Measurements from ENCODE around the gene CDCA5.
A peak's percentile ranks its signal among the peaks of the same experiment; 100 is the strongest.

Gene CDCA5

DNA sequence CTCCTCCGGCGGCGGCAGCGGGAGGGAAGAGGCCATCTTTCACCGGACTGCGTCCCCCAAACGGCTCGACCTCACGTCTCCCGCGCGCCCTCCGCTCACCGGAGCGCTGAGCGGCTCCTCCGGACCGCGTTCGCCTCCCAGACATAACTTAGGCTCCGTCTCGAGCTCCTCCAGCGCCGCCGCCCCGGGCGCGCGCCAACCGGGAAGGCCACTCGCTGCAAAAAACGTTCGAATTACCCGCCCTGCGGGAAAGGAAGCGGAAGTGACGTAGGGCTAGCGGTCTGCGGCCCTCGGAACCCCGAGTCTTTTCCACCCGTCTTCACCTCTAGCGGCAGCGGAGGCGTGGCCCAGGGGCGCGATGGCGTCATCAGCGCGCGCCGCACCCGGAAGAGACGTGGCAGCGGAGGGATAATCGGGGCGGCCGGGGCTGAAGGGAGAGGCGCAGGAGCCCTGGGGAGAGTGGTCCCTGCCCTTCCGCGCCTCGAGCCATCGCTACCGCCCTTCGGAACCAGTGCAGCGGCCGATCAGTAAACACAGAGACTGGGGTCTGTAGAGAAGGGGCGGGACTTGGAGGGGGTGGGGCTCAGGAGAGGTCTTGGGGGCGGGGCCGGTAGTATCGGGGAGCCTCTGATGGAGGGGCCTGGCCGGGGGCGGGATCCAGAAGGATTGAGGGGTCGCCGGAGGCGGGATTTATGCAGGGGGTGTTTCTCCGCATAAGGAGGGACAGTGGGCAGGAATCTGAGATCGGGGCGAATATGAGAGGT is at the start of gene CDCA5, which contains the start of gene ZFPL1:
Gene CDCA5, minus strand, starts transcription at position 207 of the 764 bp plus-strand sequence. Its CDS starts 62 bp downstream, at position 145.
Gene ZFPL1, plus strand, starts transcription at position 389 of the 764 bp plus-strand sequence. CDS start 477 bp downstream, outside the sequence.
- DNase-seq (ENCODE audit: low read depth) = peak; percentile 75

DNA sequence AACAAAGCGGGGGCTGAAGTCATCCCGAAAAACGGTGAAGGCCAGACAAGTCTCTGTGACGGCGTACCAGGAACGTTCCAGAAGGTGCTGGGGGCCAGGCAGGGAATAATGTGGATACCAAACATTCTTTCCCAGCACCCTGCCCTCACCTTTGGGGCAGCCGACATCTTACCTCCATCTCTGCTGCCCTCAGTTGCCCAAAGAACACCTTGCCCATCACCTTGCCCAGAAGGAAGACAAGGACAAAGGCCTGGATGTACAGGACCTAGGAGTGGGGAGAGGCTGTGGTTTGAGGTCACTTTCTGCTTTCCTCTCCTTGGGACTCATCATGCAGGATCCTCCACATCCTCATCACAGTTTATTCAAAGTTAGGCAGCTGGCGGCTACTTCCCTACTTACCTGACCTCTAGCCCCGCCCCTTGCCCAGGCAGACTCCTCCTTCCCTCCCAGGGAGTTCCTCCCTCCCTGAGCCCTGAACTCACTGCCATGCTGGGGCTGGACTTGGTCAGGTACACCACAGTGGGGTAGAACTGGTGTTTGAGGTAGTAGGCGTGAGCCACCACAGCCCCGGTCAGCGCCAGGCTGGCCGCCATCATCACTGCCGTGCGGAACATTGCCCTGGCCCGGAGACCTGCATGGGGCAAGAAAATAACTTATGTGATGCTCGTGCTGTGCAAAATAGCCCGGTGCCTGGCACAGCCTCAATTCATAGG is 49.3 kb upstream of the CDCA5 start:
- DNase-seq (ENCODE audit: low read depth) = no peak

DNA sequence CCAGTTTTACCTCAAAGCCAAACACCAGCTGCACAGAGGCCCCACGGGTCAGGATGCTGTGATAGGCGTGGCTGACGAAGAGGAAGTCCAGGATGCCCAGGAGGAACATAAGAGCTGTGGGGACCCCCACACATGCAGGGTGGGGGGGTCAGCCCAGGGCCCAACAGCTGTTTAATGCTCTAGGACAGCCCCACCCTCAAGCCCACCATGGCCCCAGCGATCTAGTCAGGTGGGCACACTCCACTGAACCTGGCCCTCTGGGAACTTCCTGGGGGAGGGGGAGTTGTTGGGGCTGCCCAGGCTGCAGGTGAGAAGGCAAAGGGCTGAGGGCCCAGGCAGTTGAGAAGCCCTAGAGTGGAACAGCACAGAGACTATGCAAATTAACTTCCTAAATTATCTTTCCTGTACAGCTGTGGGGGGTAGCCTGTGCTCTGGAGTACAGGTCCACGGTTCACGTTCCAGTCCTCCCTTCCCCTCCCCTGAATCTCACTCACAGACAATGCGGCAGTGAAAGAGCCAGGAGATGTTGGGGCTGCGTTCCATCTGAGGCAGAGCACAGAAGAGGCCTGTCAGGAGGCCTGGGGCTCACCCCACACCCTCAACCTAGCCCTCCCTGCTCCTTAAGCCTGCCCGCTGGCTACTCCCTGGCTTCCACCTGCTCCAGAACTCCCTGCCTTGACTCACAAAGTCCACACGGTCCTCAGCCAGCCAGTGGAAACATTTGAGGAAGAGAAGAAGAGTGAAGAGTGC is 48.6 kb upstream of the CDCA5 start:
- no peak for DNase-seq (ENCODE audit: low read depth)

DNA sequence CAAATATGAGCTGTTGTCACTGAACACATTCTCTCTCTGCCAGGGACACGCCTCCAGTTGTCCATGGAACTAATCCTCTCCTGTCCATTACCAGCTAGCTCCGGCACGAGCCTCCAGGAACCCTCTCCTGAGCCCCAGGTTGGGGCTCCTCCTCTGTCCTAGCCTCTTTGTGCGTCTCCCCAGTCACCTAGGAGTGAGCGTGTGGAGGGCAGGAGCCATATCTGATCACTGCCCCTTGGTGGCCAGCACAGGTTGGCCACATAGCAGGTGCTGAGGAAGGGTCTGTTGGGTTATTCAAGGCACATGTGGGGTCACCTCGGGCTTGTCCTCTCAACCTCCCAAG is 48.0 kb upstream of the CDCA5 start:
- no peak for DNase-seq (ENCODE audit: low read depth)

- DNase-seq (ENCODE audit: low read depth) = no peak
These were observed 47.6 kb upstream of the CDCA5 start for GRCh38 chr11:65131417-65131776.

GRCh38 chr11:65130631-65131416 is 47.0 kb upstream of the CDCA5 start:
- DNase-seq (ENCODE audit: low read depth) = no peak

GRCh38 chr11:65129649-65130441 is 46.0 kb upstream of the CDCA5 start:
- DNase-seq (ENCODE audit: low read depth) = no peak

DNA sequence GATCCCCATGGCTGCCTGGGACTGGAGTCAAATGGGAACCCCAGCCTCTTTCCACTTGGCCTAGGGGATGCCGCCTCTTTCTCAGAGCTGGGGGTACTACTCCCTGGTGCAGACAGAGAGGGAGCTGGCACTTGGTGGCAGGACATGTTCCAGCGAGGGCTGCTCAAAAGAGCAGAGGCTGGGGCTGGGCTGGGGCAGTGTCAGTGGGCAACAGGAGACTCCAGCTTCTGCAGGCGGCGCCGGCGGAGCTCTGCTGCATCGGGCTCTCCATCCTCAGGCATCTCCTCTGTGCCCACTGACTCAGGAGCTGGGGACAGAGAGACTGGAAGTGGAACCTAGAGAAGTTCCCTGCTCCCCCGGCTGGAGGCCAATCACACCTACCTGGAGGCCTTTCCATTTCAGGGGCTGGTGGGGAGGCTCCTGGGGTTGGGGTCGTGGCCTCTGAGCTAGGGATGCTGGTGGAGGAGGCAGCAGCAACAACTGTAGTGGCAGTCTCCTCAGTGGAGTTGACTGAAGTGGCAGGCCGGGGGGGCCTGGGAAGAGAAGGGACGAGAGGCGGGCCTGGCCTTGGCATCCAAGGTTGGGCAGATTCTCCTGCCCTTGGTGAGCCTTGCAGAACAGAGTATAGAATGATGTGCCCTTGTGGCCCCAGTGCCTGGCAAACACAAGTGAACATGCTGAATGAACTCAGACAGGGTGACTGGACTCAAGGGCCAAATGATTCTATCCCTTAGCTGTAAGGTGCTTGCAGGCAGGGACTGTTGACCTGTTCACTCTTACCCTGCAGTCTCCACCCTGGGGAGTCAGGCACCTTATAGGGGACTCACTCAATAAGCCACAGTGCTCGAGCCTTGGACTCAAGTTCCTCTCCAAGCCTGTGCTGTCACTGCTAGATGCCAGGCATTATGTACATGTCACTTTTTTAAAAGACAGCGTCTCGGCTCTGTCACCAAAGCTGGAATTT is 44.6 kb upstream of the CDCA5 start:
- no peak for DNase-seq (ENCODE audit: low read depth)

DNA sequence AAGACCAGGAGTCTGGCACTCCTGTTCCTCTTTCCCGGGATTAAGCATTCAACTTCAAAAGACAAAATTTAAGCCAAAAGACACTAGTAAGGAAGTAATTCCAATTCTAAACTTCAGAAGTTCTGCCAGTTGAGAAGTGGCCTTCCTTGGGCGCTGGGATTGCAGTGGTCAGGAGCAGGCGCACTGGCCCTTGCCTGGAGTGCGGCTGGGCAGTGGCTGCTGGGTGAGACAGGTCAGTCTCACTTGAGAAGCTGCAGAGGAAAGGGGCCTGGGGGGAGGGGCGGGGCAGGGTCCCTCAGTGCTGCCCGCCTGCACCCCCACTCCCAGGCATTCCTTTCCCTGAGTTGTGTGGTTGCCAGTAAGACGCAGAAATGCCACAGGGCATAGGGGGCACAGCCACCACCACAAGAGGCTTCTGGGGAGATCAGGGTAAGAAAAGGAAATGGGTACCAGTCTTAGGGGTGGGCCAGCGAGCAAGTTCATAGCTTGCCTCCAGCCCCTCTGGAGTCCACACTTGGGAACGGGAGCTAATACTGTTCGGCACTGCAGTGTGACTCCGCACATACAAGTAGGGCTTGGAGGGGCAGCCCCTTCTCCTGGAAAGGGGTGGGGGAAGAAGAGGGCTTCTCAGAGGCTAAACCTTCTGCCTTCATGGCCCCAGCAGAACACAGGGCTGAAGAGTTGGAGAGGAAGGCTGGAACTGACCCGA is 43.8 kb upstream of the CDCA5 start:
- DNase-seq (ENCODE audit: low read depth) = no peak

DNA sequence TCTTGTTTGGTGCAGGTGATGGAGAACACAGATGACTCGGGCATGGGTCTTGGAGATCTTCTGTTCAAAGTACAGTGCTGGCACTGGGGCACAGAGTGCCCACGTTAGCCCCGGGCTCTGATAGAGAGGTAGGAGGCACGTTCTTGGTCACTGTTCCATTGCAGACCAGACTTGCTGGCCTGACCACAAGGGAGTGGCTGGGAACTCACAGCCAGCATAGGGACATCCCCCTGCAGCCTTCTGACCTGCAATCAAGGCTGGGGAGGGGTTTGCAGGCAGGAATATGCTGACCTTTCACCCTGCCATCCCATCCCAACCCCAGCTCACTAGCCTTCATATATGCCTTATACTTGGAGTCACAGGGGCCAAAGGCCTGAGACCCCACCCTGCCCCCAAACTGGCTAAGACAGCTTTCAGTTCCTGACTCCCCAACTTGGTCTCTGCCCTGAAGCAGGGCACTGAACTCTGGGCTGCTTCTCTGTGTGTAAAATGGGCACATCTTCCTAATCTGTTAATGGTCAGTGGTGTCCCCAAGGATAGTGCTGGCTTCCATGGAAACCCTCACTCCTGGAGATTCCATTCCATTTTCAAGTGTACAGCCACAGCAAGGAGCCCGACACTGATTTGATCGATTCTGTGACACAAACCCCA is 42.9 kb upstream of the CDCA5 start:
- DNase-seq (ENCODE audit: low read depth) = no peak

GRCh38 chr11:65125197-65126056 is 41.6 kb upstream of the CDCA5 start:
- DNase-seq (ENCODE audit: low read depth) = no peak

DNA sequence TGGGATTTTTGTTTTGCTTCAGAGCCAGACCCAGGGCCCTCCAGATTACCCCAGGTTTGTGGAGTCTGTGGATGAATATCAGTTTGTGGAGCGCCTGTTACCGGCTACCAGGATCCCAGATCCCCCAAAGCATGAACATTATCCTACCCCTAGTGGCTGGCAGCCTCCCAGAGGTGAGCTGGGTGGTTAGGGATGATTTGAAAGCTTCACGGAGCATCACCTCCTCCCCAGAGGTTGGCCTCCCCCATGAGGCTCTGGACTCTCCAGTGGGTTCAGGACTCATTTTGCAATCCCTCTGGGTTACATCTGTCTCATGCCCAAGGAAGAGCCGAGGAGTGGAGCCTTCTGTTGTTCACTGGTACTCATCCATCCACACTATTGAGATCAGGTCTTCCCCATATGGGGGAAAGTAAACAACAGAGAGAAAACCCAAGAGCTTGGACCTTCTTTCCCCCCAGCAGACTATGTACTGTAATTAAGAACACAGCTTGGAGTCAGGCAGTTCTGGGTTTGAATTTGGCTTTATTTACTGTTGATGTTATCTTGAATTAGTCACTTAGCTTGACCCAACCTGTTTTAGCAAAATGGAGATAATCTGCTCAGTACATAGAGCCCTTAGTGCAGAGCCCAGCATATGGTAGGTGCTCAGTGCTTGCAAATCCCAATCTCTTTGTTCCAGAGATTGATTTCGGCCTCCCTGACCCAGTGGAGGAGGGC is 40.8 kb upstream of the CDCA5 start:
- DNase-seq (ENCODE audit: low read depth) = no peak

DNA sequence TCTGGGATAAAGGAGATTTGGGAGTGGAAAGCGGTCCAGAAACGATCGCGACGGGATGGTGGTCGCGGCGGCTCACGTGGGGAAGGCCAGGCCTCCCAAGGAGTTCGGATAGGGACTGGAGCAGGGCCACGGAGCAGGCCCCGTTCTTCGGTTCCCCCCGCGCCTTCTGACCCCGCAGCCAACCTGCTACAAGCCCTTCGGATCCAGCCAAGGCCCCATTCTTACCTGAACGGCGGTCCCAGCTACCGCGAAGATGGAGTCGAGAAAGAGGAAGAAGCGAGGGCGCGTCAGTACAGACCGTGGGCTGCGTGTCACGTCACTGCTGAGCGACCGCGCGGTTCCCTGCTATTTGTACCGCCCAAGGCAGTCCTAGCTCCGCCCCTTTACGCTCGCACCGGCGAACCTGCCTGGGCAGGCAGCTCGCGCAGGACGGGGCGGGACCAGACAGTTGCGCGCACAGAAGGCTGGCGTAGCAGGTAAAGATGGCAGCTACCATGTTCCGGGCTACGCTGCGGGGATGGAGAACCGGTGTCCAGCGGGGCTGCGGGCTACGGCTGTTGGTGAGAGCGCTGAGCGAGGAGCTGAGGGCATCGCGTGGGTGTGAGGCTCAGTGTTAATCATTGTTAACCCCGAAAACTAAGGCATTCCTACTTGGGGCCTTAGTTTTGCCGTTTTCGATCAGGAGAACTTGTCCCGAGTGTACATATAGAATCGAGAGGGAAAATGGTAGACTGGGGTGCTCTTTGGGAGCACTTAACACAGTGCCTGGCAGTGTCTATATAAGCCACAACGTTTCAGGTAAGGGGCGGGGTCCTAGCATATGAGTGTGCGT is 38.2 kb upstream of the CDCA5 start, which contains the start of the genes FAU and MRPL49:
Gene FAU, minus strand, starts transcription at position 270 of the 832 bp plus-strand sequence. CDS start 321 bp downstream, outside the sequence.
Gene MRPL49, plus strand, starts transcription at position 457 of the 832 bp plus-strand sequence. Its CDS starts 26 bp downstream, at position 483.
- DNase-seq (ENCODE audit: low read depth) = peak; percentile 89

DNA sequence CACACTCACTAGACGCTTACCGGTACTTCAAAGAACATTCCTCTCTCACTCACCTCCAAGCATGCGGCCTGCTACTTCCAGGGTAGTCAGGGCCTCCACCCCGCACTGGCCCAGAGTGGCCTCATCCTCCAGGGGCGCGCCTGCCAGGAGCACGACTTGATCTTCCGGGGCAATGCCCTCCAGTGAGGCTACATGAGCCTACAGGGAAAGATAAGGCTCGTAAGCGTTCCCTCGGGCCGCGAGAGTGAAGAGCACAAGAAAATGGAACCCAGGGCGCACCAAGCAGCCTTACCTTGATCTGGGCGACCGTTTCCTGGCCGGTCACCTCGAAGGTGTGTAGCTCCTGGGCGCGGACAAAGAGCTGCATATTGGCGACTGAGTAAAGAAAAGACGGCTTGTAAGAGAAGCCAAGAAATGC is 37.6 kb upstream of the CDCA5 start:
- DNase-seq (ENCODE audit: low read depth) = no peak

DNA sequence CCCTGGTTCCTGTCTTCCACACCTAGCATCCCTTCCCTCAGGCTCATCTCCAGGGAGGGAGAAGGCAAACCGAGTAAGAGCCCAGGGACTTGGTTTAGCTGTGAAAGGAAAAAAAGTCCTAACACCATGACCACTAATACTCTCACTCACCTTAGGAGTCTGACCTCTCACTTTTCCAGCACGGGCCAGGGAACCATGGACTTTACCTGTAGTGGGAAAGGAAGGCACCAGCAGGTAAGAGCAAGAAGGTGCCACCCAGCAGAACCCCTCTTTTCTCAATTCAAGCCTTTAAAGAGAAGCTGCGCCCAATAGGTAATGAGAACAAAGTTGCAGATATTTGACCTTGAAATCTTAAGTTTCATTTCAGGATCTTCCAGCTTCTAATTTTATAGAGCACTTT is 37.0 kb upstream of the CDCA5 start:
- no peak for DNase-seq (ENCODE audit: low read depth)

GRCh38 chr11:65119670-65119995 is 35.8 kb upstream of the CDCA5 start:
- DNase-seq (ENCODE audit: low read depth) = no peak

All from non-pigmented ciliary epithelial cell (primary cell).